PC-9 (cell line): ENCODE results near the gene RBM7. TPM values are rescaled to one million over a fixed set of nuclear protein-coding genes. Genes with fewer than 3 reads are reported as not detected.

ENCODE experiments used
- BruUV-seq: library from RNA; stranded (reverse); fragments of 400-500 nt; replicated peaks from 2 replicates; lab custom pipeline; 2021; lab: Mats Ljungman, UMichigan
- CTCF ChIA-PET: fragments of 300-600 bp; sonication (Branson Sonifier 250); formaldehyde crosslinking; loops from one replicate; lab custom pipeline; 2022; ENCODE audit warnings: antibody characterized with exemption; lab: Charles Lee
- POLR2A ChIA-PET: fragments of 300-600 bp; sonication (Branson Sonifier 250); formaldehyde crosslinking; loops from one replicate; lab custom pipeline; 2022; ENCODE audit warnings: antibody characterized with exemption; ENCODE audit not compliant: unreplicated experiment; lab: Charles Lee
- DNase-seq, 2 experiments: peaks; one replicate each; pipeline versions ENCODE4 v3.0.0 to v3.0.0-alpha.2; 2015 to 2022; ENCODE audit warnings: mixed read lengths in 1 of 2
- H2AFZ ChIP-seq: fragments of 200-600 bp; sonication (generic); 2 replicates; pipeline ENCODE4 v1.8.1; 2017; ENCODE audit warnings: antibody characterized with exemption
- H3F3A ChIP-seq: fragments of 200-600 bp; sonication (generic); 2 replicates; pipeline ENCODE4 v1.8.1; 2017; ENCODE audit warnings: antibody characterized with exemption, mild to moderate bottlenecking, low read depth; ENCODE audit not compliant: insufficient read depth
- H3K27ac ChIP-seq: fragments of 200-600 bp; sonication (generic); 2 replicates; pipeline ENCODE4 v1.6.1; 2016; ENCODE audit warnings: mixed run types
- H3K27me3 ChIP-seq: fragments of 200-600 bp; sonication (generic); 2 replicates; pipeline ENCODE4 v1.6.1; 2016; ENCODE audit warnings: low read depth, mixed run types; ENCODE audit not compliant: insufficient read depth
- H3K36me3 ChIP-seq: fragments of 200-600 bp; sonication (generic); 2 replicates; pipeline ENCODE4 v1.6.1; 2016; ENCODE audit warnings: low read depth, mixed run types
- H3K4me1 ChIP-seq: fragments of 200-600 bp; sonication (generic); replicated peaks from 2 replicates; pipeline ENCODE4 v1.6.1; 2016; ENCODE audit warnings: mixed run types; ENCODE audit not compliant: insufficient read depth
- H3K4me2 ChIP-seq: fragments of 200-600 bp; sonication (generic); 2 replicates; pipeline ENCODE4 v1.6.1; 2017; ENCODE audit warnings: mixed run types
- H3K4me3 ChIP-seq: fragments of 200-600 bp; sonication (generic); 2 replicates; pipeline ENCODE4 v1.6.1; 2016; ENCODE audit warnings: mixed run types
- H3K79me2 ChIP-seq: fragments of 200-600 bp; sonication (generic); 2 replicates; pipeline ENCODE4 v1.6.1; 2017; ENCODE audit warnings: low read depth, mixed run types
- H3K9me2 ChIP-seq: fragments of 200-600 bp; sonication (generic); 2 replicates; pipeline ENCODE4 v1.8.1; 2017; ENCODE audit warnings: mild to moderate bottlenecking; ENCODE audit not compliant: insufficient read depth
- H3K9me3 ChIP-seq: fragments of 200-600 bp; sonication (generic); 2 replicates; pipeline ENCODE4 v1.8.1; 2016; ENCODE audit warnings: low read depth; ENCODE audit not compliant: insufficient read depth
- H4K20me1 ChIP-seq: fragments of 200-600 bp; sonication (generic); 2 replicates; pipeline ENCODE4 v1.8.1; 2017; ENCODE audit not compliant: insufficient read depth
- EZH2 ChIP-seq: fragments of 200-600 bp; sonication (generic); IDR thresholded peaks from 2 replicates; pipeline ENCODE4 v1.8.0; 2017; ENCODE audit warnings: antibody characterized with exemption, low read depth
- intact Hi-C: fragments of 100-400 bp; cut with micrococcal nuclease; formaldehyde crosslinking; loops from one replicate; pipeline ENCODE4 v1.10.0; 2022; ENCODE audit not compliant: unreplicated experiment
- total RNA-seq: library from RNA; stranded (reverse); gene quantifications from 2 replicates; pipeline ENCODE4 v1.2.3, GENCODE V29; 2021
- TF ChIP-seq, protein P1 (sequence below): fragments of 200-600 bp; sonication (generic); conservative IDR thresholded peaks from 2 replicates; pipeline ENCODE4 v1.6.1; 2017; ENCODE audit warnings: mixed run types, antibody characterized with exemption, mild to moderate bottlenecking, moderate library complexity

The RBM7 gene
- total RNA-seq, 1 experiment from 2014 or later = 34.7 TPM

- no peak overlapping the region for H3K4me2 ChIP-seq
- CTCF ChIA-PET = no interaction called here
- BruUV-seq = no TSS peak
- H3K79me2 ChIP-seq = peaks cover 31% of the 10 kb centered on the region
- intact Hi-C loops = no loop called here
- POLR2A ChIA-PET = no interaction called here
- H4K20me1 ChIP-seq = peaks cover 8% of the 10 kb centered on the region
- no peak overlapping the region for H3K27ac ChIP-seq
- no peak overlapping the region for H3K4me3 ChIP-seq
- peaks cover 65% of the 10 kb centered on the region for H3K36me3 ChIP-seq
- H2AFZ ChIP-seq = no peak overlapping the region
- no peaks in the 10 kb centered on the region; the same call in 1 of the 2 replicates for H3F3A ChIP-seq
- TF ChIP-seq, protein P1, sequence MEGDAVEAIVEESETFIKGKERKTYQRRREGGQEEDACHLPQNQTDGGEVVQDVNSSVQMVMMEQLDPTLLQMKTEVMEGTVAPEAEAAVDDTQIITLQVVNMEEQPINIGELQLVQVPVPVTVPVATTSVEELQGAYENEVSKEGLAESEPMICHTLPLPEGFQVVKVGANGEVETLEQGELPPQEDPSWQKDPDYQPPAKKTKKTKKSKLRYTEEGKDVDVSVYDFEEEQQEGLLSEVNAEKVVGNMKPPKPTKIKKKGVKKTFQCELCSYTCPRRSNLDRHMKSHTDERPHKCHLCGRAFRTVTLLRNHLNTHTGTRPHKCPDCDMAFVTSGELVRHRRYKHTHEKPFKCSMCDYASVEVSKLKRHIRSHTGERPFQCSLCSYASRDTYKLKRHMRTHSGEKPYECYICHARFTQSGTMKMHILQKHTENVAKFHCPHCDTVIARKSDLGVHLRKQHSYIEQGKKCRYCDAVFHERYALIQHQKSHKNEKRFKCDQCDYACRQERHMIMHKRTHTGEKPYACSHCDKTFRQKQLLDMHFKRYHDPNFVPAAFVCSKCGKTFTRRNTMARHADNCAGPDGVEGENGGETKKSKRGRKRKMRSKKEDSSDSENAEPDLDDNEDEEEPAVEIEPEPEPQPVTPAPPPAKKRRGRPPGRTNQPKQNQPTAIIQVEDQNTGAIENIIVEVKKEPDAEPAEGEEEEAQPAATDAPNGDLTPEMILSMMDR = no peak
- TF ChIP-seq EZH2 = no peak
- no peaks in the 10 kb centered on the region for H3K4me1 ChIP-seq
- no peaks in the 10 kb centered on the region for H3K9me3 ChIP-seq
- H3K27me3 ChIP-seq = no peaks in the 10 kb centered on the region
- DNase-seq = no peak
- H3K9me2 ChIP-seq = no peaks in the 10 kb centered on the region
Measured at GRCh38 chr11:114449845-114450244, 49.4 kb downstream of the RBM7 start.

GRCh38 chr11:114452399-114452798 is 51.9 kb downstream of the RBM7 start:
- Histone ChIP-seq H3K9me3 (no peaks in the 10 kb centered on the region), H3F3A (no peaks in the 10 kb centered on the region; the same call in 1 of the 2 replicates), H2AFZ (no peak overlapping the region), H3K79me2 (peaks cover 11% of the 10 kb centered on the region), H4K20me1 (peaks cover 8% of the 10 kb centered on the region), H3K4me1 (no peaks in the 10 kb centered on the region), H3K9me2 (no peaks in the 10 kb centered on the region), H3K27ac (no peak overlapping the region), H3K36me3 (peaks cover 51% of the 10 kb centered on the region), H3K27me3 (no peaks in the 10 kb centered on the region), H3K4me3 (no peak overlapping the region), H3K4me2 (no peak overlapping the region)
- BruUV-seq = no TSS peak
- intact Hi-C loops = no loop called here
- TF ChIP-seq, protein P1 = no peak
- no peak for TF ChIP-seq EZH2
- ChIA-PET CTCF (no interaction called here), POLR2A (no interaction called here)
- no peak for DNase-seq

Other genes starting within 250 kb of the RBM7 start
- not detected in 2 replicates for gene NNMT, start 104.3 kb upstream of the RBM7 start, total RNA-seq
- gene C11orf71, start 155 bp upstream of the RBM7 start, total RNA-seq = 3.7 and 4.9 TPM in 2 replicates
- 117 and 145 TPM in 2 replicates for gene REXO2, start 38.8 kb downstream of the RBM7 start, total RNA-seq
- not detected in 2 replicates for gene NXPE1, start 159.2 kb downstream of the RBM7 start, total RNA-seq
- not detected in 2 replicates for gene NXPE4, start 195.1 kb downstream of the RBM7 start, total RNA-seq